ENCODE results near the gene ANKRD1.

DNA sequence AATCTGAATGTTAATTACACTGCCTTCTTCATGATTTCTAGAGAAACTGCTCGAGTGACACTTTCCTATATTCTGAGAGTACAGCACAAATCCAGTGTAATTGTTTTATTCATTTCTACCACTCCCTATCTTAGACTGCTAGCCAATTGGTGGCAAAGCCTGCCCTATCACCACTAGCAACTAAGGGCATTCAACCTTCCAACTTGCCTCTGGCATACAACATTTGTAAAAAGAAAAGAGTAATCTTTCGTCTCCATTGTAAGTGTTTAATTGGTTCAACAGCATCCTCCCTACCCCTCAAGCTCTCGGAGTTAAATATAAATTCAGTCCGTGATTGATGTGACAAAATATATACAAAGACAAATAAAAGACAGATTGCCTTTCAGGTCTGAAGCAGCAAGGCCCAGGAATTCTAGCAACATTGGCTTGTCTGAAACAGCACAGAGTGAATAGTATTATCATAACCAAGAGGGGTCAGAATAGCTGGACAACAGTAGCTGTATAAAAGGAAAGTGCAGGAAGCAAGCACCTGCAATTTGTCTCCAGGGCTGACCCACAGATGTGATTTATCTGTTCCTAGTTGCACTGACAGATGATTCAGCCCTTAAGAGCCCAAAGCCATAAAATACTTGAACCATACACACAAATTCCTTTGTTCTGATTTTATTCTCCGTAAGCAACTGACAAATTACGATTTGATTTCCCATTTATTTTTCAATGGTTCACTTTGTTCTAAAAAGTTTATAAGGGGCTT is 47.6 kb upstream of the ANKRD1 start:
- TF ChIP-seq, protein P1, sequence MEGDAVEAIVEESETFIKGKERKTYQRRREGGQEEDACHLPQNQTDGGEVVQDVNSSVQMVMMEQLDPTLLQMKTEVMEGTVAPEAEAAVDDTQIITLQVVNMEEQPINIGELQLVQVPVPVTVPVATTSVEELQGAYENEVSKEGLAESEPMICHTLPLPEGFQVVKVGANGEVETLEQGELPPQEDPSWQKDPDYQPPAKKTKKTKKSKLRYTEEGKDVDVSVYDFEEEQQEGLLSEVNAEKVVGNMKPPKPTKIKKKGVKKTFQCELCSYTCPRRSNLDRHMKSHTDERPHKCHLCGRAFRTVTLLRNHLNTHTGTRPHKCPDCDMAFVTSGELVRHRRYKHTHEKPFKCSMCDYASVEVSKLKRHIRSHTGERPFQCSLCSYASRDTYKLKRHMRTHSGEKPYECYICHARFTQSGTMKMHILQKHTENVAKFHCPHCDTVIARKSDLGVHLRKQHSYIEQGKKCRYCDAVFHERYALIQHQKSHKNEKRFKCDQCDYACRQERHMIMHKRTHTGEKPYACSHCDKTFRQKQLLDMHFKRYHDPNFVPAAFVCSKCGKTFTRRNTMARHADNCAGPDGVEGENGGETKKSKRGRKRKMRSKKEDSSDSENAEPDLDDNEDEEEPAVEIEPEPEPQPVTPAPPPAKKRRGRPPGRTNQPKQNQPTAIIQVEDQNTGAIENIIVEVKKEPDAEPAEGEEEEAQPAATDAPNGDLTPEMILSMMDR (IDR thresholded peaks at IDR 0.05) = no peak
- TF ChIP-seq POLR2A (IDR thresholded peaks at IDR 0.05) (no peak), POLR2AphosphoS5 (IDR thresholded peaks at IDR 0.05) (no peak)
